ENCODE results near the gene LAMC1.

The LAMC1 gene

DNA sequence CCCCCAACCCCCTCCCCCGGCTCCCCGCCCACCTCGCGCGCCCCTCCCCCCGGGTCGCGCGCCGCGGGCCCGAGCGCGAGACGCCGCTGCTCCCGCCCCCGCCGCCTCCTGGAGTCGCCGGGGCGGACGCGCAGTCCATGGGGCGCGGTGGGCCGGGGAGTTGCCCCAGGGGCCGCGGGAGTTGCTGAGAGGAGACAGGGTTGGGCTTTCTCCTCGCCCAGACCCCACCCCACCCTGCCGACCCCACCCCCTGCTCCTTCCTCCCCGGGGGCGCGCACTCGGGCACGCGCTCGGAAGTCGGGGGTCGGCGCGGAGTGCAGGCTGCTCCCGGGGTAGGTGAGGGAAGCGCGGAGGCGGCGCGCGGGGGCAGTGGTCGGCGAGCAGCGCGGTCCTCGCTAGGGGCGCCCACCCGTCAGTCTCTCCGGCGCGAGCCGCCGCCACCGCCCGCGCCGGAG lies at the start of gene LAMC1:
LAMC1 (plus strand) TSS at position 275 of the 455 bp plus-strand sequence. CDS start 297 bp downstream, outside the sequence.
- peak in 1 of 4 experiments; percentile 6 for DNase-seq

DNA sequence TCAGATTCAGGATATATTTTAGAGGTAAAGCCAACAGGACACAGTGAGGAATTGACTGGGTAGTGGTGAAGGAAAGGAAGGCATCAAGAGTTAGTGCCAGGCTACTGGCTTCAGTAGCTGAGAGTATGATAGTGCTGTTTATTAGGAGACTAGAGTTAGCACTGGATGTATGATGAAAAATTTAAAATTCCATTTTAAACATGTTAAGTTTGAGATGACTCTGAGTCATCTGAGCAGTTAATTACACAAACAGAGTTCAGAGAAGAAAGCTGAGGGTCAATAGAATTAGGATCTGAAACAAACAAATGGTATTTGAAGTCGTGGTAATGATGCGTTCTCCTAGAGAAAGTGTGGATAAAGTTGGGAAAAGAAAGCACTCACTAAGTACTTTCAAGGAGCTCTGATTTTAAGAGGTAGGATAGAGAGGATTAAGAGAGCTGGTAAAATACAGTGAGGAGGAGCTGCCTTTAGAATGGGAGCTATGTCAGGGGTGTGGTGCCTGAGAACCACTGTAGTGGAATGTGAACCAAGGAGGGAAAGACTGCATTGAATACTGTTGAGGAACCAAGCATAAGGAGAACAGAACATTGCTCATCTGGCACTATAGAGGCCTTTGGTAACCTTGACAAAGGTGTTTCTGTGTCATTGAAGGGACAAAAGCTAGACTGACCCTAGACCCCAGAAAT lies 48.6 kb upstream of the LAMC1 start:
- no peak for DNase-seq

DNA sequence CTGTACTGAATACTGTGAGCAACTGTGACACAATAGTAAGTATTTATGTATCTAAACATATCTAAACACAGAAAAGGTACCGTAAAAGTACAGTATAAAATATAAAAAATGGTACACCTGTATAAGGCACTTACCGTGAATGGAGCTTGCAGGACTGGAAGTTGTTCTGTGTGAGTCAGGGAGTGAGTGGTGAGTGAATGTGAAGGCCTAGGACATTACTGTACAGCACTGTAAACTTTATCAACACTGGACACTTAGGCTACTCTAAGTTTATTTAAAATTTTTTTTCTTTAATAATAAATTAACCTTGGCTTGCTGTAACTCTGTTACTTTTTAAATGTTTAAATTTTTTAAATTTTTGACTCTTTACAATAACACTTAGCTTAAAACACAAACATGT lies 45.7 kb upstream of the LAMC1 start:
- no peak for DNase-seq

DNA sequence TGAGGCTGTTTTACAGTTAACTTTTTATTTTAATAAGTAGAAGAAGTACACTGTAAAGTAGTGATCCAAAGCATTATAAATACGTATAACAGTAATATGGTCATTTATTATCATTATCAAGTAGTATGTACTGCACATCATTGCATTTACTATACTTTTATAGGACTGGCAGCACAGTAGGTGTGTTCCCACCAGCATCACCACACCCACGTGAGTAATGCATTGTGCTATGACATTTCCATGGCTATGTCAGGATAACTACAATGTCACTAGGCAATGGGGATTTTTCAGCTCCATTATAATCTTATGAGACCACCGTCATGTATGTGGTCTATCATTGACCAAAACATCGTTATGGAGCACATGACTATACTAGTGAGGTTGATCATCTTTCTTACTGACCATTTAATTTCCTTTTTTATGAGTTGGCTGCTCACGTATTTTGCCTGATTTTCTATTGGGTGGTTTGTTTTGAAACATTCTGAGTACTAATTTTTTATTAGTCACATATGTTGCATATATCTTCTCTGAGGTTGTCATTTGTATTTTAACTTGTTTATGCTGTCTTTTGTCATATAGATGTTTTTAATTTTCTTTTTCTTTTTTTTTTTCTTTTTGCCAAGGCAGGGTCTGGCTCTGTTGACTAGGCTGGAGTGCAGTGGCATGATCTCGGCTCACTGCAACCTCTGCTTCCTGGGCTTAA lies 44.9 kb upstream of the LAMC1 start:
- no peak for DNase-seq

DNA sequence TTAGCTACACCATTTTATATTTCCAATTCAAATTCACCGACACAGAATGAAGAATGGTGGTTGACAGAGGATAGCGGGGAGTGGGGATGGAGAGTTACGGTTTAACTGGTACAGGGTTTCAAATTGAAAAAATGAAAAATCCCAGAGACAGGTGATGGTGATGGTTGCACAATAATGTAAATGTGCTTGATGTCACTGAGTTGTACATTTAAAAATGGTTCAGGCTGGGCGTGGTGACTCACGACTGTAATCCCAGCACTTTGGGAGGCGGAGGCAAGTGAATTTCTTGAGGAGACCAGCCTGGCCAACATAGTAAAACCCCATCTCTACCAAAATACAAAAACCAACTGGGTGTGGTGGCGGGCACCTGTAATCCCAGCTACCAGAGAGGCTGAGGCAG lies 39.1 kb upstream of the LAMC1 start:
- DNase-seq, result no peak

DNA sequence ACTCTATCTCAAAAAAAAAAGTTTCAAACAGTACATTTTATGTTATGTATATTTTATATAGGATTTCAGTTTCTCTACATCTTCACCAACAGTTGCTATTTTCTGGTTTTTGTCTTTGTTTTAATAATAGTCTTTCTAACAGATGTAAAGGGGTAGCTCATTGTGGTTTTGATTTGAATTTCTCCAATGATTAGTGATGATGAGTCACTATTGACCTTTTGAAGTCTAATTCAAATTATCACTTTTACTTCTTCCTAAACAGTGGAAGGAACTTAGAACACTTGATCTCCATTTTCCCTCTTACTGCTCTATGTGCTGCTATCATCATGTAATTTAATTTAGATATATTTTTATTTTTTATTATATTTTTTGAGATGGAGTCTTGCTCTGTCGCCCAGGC lies 38.6 kb upstream of the LAMC1 start:
- no peak for DNase-seq

DNA sequence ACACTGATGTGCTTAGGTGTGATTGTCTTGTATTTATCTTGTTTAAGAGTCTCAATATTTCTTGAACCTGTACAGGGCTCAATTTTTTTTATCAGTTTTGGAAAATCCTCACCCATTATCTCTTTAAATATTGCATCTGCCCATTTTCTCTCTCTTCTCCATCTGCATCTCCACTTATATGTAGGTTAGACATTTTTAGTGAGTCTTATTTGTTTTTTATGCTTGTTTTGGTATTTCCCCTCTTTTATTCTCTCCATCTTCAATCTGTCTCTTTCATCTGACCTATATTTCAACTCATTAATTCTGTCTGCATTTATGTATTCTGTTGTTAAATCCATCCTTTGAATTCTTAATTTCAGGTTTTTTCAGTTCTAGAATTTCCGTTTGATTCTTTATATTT lies 37.3 kb upstream of the LAMC1 start:
- no peak for DNase-seq

DNA sequence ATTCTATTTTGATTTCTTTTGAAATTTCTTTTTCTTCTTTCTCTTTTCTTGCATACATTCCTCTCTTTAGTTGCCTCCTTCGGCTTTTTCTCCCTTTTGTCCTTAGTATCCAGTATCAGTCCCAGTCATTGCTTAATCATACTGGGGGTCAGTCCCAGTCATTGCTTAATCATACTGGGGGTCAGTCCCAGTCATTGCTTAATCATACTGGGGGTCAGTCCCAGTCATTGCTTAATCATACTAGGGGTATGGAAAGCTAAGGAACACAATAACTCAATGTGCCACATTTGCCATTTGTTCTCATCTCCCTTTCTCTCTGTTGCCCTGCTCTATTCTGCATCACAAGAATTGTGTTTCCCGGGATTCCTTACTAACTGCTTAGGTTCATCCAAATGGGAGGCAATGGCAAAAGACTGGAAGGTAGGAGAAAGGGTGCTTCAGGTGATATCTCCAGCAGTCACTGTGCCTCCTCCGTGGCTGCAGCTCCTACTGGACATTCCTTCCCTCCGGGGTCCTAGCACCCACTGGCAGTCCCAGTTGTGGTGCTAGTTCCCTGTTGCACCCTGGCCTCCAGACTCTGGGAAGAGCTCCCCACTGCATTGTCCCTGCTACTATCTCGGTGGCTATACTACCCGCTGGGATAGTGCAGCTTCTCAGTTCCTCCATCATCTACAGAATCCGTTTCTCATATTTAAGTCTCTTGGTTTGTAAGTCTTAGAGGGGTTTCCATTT lies 32.6 kb upstream of the LAMC1 start:
- DNase-seq, result no peak

DNA sequence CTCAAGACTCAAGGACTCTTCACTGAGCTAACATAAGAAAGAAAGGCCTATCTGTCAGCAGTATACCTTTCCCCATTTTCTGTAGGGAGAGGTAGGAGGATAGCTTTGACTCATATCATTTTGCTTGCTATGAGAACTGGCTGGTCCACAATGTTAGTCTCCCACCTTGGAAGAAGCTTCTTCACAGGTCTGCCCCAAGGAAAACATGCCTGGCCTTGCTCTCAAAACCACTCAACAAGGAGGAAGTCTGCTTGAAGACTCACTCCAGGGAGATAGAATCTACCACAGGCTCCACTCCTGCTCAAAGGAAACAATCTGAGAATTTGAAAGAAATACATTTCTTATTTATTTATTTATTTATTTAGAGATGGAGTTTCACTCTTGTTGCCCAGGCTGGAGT lies 29.5 kb upstream of the LAMC1 start:
- DNase-seq, result no peak

DNA sequence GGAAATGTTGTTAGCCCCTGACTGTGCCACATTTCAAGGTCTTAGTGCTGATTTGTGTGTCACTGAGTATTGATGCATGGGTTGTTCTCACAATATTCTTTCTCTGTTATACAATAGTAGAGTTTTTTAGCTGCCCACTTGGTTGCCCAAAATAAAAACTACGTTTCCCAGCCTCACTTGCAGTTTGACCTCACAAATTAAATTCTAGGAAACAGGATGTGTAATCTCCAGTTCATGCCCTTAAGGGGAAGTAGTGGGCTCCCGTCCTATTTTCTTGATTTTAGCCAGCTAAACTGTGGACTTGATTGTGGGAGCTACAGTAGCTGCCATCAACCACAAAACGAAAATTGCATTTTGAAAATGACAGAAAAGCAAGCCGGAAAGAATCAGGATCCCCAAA lies 27.3 kb upstream of the LAMC1 start:
- no peak for DNase-seq

DNA sequence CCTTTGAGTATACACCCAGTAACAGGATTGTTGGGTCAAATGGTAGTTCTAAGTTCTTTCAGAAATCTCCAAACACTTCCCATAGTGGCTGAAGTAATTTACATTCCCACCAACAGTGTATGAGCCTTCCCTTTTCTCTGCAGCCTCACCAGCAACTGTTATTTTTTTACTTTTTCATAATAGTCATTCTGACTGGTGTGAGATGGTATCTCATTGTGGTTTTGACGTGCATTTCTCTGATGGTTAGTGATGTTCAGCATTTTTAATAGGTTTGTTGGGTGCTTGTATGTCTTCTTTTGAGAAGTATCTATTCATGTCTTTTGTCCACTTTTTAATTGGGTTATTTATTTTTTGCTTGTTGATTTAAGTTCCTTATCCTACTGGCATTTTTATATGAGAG lies 26.4 kb upstream of the LAMC1 start:
- no peak for DNase-seq

DNA sequence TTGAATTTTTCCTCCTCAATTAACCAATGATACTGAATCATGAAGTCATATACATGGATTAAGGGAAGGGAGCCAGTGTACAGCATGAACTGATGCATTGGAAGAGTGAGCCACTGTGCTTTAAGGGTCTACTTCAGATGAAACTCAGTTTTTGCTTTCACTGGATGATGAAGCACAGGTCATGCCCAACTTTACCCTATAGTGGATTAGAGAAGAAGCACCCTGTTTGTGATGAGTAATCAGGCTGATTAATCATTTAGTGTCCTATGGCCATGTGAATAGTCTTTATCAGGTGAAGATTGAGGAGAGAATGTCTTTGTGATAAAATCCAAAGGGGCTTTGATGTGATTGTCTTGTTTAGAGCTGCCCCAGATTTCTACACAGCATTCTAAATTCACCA lies 24.7 kb upstream of the LAMC1 start:
- DNase-seq, result no peak

DNA sequence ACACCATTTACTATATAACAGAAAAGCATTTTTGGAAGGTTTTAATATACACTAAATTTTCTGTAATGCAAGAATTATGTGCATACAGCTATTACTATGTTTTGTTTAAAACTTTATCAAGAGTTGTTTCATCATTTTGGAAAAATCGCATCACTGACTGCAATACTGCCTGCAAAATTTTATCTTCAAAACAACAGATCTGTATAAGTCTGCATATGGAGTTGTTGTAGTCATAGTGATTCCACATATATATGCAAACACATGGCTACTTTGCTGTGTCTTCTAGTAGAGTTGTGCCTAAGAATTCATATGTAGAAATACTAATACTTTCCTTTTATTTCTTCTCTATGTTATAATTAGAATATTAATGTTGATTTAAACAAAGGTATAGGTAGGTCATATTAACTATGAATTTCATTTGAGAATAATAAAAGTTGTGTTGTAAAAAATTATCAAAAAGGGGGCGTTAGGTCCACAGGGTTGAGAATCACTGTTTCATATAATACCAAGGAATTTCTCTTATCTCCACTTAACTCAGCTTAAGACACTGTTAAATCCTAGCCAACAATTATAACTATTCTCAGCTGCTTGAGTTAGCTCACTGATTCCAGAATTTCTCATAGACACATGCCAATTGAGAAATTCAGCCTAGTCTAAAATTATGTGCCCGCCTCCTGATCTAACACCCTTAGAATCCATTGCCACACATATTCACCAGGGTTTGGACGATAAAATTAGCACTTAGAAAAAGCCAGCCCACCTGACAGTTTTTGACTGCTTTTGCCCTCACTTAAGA lies 22.9 kb upstream of the LAMC1 start:
- DNase-seq, result no peak

DNA sequence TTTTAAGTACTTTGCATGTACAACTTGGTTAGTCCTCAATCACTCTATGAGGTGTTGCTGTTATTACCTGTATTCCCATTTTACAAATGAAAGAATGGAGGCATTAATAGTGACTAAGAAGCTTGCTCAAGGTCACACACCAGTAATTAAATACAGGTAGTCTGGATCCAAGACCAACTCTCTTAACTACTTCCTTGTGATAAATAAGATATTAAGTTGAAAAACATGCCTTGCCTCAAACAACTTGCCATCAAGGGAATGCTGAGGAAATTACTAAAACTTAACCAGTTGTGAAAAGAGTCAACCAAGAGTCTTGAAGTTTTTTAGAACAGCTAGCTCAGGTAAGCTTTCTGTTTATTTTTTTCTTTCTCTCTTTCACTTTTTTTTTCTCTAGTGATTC lies 21.0 kb upstream of the LAMC1 start:
- no peak for DNase-seq

DNA sequence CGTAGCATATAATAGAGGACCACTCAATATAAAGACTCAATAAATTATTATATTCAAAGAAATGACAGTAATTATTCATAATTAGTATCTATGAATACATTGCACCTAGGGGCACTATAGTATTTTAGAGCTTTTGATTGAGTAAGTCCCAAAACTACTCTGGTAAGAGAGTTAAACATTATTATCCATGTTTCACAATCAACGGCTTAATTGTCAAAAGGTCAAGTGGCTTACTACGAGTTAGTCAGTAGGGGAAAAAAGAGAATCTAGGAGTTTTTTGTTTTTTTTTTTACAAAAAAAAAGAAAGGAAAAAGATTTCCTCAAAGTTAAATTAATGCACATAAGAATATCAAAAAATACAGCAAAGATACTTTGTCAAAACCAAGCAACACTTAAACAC lies 20.4 kb upstream of the LAMC1 start:
- no peak for DNase-seq

DNA sequence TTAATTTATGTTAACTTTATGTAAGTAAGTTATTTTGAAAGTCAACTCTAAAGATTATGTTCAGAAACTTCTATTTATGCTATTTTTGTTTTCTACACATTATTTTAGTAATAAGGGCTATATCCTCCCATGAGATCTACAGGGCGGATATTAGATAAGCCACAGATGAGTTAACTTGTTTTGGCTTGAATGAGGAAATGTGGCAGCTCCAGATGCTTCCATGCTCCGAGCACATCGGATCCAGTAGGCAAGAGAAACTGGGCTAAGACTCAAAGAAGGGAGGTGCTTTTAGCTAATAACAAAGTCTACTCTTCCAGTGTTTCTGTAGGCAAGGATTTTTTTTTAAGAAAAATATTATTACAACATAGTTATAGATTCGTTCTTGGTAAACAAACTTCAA lies 20.0 kb upstream of the LAMC1 start:
- DNase-seq, result no peak

DNA sequence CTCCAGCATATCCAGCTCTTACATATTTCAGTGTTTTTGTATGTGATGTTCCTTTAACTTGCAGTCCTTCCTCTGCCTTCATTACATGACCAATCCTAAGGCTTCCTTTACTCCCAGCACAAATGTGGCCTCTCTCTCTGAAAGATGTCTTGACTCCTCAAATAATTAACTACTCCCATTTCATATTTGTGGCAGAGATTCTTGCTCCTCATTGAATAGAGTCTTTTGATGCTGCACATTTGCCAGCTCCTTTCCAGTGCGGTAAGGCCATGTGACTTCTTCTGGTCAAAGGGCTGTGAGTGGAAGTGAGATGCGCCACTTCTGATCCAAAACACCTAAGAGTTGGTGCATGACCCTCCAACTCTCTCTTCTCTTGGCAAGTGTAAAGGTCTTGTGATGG lies 19.1 kb upstream of the LAMC1 start:
- DNase-seq, result no peak

DNA sequence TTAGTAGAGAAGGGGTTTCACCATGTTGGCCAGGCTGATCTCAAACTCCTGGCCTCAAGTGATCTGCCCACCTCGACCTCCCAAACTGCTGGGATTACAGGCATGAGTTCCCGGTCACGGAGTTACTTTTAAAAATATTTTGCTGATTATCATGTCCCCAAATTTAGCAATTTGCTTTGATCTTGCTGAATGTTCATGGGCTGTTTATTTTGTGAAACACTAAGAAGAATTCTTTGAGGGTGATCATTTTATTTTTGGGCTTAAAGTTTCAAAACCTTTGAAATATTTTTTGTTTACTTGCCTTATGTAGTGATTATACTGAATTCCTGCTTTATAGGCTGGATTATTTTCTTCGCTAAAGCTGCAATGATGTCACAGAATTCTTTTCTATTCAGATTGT lies 11.4 kb upstream of the LAMC1 start:
- no peak for DNase-seq

DNA sequence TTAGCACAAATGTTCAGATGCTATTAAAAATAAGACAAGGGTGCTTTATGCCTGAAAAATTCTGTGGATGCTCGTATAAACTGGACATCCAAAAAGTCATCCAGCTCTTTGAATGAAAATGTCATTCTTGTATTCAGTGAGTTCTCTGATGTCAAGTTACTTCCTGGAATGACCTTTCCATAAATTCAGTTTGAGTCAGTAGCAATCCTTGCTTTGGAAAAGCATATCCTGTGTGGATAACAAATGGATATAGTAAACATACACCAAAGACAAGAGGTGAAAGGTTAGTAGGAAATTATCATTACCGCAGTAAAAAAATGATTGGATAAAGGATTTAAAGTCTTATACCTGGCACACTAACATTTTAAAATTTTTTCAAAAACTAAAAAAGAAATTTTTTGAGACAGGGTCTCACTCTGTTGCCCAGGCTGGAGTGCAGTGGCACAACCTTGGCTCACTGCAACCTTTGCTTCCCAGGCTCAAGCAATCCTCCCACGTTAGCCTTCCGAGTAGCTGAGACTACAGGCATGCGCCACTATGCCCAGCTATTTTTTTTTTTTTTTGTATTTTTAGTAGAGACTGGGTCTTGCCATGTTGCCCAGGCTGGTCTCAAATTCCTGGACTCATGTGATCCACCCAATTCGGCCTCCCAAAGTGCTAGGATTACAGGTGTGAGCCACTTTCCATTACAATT lies 10.8 kb upstream of the LAMC1 start:
- no peak for DNase-seq

DNA sequence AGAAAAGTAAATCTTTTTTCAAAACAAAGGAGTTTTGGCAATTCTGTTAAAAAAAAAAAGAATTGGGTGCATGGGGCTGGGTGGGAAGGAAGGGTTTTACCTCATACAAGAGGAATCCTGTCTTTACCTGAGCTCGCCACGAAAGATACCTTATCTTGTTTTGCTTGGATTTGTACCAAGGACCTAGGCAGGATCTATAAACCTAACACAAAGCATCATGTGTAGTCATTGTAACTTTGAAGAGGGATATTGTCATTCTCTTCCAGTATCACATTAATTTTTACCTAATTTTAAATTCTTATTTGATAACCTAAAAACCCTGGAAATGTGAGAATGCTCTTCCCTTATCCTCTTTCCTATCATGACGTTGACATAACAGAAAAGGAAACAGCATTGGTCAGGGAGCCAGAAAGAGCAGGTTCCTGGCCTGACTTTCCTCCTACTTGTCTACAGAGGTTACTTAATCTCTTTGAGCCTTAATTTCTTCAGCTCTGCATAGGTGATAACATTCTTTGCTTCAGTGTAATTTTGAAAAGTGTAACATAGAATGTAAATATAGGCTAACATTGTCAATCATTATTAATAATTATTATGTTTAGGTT lies 4.0 kb upstream of the LAMC1 start:
- DNase-seq, result no peak

DNA sequence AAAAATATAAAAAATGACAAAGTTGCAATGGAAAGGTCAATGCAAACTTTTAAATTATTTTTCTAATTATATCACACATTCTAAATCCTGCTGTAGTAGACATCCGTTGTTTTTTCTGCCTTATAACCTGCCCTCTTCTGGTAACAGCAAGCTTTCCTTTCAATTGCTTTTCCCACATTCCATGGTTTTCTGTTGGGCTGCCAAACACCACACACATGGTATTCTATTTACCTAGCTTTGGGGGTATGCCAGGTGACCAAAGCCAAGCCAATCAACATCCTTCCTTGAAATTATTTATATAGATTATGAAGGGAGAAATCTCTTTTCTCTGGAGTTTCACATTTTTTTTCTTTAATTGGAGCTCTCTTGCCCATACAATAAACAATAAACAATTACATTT lies 3.4 kb upstream of the LAMC1 start:
- DNase-seq, result no peak

Measured in activated CD4-positive, CD25-positive, alpha-beta regulatory T cell (primary cell).